Motor neuron (in vitro differentiated cells): ENCODE results near the gene AGBL3. TPM values are rescaled to one million over a fixed set of nuclear protein-coding genes. Genes with fewer than 3 reads are reported as not detected.

ENCODE experiments used
- ATAC-seq, 8 experiments: fragments of 200-7000 bp; cut with Tn5 transposase; replicated peaks in 6 of 8; 2 replicates each; pipeline ENCODE4 v1.8.0; 2021; ENCODE audit warnings: mild to moderate bottlenecking in 8 of 8, moderate library complexity in 8 of 8
- H3K27ac ChIP-seq, 2 donors: fragments of 250-450 bp; sonication (Bioruptor Pico); 2 replicates each; pipeline ENCODE4 v1.9.0; 2021; ENCODE audit warnings: antibody characterized with exemption in 2 of 2, mild to moderate bottlenecking in 2 of 2, moderate library complexity in 1 of 2
- H3K4me1 ChIP-seq, 2 donors: fragments of 250-450 bp; sonication (Bioruptor Pico); replicated peaks in 1 of 2; 2 replicates each; pipeline ENCODE4 v1.6.1; 2021; ENCODE audit warnings: antibody characterized with exemption in 2 of 2, mild to moderate bottlenecking in 2 of 2, moderate library complexity in 1 of 2
- H3K4me3 ChIP-seq, 5 donors: fragments of 250-450 bp; sonication (Bioruptor Pico); 2 replicates each; pipeline ENCODE4 v1.9.0; 2021; ENCODE audit warnings: antibody characterized with exemption in 5 of 5, mild to moderate bottlenecking in 5 of 5, moderate library complexity in 4 of 5
- WGBS, 10 experiments: fragments of 450-650 bp; shearing (Covaris generic); methylation state at CpG; one replicate each; pipeline ENCODE4 v1.0.0; 2022; 5-methylcytosine and 5-hydroxymethylcytosine counted together
- in situ Hi-C, 9 experiments: fragments of 400-800 bp; cut with MboI; loops; one replicate each; pipeline ENCODE4 v1.15.0; 2021; ENCODE audit warnings: low sequenced_read_pairs in 9 of 9, low pct_unique_long_range_greater_than_20kb in 2 of 9; ENCODE audit not compliant: unreplicated experiment in 9 of 9
- total RNA-seq, 8 experiments: library from RNA; unstranded; fragments of 300-600 nt; gene quantifications; 2 replicates each; pipeline versions ENCODE4 v1.2.3 to v1.2.4, GENCODE V29; 2022

AGBL3 gene
- total RNA-seq, 8 experiments from 2014 or later: 0.97 to 6.6 (median 2.0) TPM

DNA sequence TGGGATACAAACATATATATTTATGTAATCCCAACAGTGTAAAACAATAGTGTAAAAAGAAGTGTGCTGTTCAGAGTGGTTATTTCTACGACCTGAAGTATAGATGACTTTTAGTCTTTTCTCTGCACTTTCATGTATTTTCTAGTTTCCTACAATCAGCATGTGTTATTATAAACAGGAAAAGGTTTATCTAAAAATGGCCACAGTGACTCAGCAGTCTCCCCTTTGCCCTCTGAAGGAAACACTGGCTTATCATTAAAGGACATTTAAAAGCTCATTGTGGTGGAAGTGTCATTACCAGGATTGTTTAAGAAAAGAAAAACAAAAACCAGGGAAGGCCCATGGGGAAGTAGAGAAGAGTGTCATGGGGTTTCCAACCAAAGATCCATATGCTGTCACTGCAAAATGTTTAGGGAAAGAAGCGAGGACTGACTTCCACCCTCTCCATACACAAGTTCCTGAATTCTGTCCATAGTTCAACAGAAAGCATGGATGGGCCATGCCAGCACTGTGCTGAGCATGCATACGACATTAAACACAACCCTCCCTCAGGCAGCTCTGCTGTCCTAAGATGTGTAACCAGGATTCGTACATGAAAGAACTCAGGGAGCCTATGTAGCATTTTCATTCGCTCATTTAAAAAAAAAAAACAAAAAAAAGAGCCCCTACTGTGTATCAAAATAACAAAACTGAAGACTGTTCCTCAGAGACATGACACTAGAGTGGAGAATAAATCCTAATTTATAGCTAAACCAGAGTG lies 174.0 kb downstream of the AGBL3 start:
- in situ Hi-C loops: loop anchor here in 2 of 9 experiments (25.0 kb wide), 2 partner anchors 173 to 198 kb away; partner anchors contain the start of gene AGBL3 (in 1 of the 2)
- Histone ChIP-seq H3K27ac (no peak overlapping the region), H3K4me1 (peaks cover 0 to 6% of the 10 kb centered on the region in 2 donors), H3K4me3 (no peak overlapping the region)
- ATAC-seq: peak in 2 of 8 experiments; percentile 41 to 49
- 63 to 100% (median 84%) methylated on average over 1 to 5 of the region's 5 CpGs; no CpG with 5 or more reads in 2 of the 10 experiments for WGBS, 10 experiments

DNA sequence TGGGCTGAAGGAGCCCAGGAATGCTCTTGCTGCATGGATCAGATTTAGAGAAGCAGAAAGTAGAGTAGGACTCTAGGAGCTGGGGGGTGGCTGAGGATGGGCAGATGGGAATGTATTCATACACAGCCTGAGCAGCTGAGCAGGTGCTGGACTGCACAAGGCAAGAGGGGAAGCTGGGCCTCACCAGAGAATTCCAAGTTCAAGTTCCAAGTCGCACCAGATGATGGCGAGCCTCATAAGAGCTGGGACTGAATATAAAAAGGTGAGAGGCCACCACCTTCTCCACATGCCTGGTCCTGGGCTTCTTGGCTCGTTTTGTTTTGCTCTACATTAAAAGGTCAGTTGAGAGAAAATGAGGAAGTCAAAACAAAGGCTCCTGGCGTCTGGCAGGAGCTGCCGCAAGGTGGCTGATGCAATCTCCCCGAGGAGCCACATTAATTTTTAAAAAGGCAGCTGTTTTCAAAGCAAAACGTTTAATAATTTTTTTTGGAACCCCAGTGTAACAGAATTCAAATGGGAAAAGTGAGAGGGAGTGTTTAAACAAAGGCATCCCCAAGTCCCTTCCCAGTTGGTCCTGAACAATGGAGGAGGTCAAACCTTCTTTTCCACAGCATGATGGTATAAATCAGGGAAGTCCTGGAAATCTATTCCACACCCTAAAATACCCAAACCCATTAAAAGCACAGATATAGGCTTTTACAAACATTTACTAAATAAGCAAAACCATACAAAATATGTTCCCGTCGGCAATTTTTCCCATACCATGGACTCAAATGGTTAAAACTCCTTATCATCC lies 174.7 kb downstream of the AGBL3 start:
- peak in 5 of 8 experiments; percentile 19 to 45 (median 21) for ATAC-seq
- 38 to 100% (median 79%) methylated on average over 1 to 9 of the region's 9 CpGs for WGBS, 10 experiments
- no peak overlapping the region for H3K27ac ChIP-seq
- no peak overlapping the region for H3K4me3 ChIP-seq
- H3K4me1 ChIP-seq: peaks cover 0 to 6% of the 10 kb centered on the region in 2 donors
- in situ Hi-C loops: loop anchor here in 2 of 9 experiments (25.0 kb wide), 2 partner anchors 174 to 199 kb away; partner anchors contain the start of gene AGBL3 (in 1 of the 2)

DNA sequence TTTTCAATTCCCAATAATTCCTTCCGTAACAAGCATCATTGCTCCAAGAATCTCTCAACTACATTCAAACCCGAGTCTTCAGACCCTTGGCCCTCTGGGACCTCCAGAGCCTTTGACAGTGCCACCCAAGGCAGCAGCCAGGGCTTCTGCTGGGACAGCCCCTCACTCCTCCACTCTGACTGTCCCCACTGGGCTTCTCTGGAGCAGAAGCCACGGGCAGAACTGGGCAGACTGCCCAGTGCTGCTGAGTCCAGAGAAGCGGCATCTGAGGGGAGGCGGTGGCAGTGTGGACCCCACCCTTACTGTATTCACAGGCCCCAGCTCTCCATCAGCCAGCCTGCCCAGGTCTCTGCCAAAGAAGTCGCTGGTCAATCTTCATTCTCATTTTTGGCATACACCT lies 175.4 kb downstream of the AGBL3 start:
- H3K27ac ChIP-seq: no peak overlapping the region

DNA sequence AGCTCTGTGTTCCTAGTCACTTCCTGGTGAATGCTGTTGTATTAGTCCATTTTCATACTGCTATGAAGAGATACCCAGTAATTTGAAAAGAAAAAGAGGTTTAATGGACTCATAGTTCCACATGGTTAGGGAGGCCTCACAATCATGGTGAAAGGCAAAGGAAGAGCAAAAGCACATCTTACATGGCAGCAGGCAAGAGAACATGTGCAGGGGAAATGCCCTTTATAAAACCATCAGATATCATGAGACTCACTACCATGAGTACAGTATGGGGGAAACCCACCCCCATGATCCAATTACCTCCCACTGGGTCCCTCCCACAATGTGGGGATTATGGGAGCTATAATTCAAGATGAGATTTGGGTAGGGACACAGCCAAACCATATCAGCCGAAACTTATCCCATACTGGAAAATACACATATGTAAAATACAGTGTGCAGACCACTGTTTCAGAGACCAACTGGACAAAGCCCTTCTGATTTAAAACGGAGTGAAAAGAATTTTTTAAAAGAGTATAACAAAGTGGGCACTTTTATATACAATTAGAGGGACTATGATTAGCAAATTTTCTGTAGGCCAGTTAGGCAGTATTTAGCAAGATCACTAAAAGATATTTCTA lies 176.2 kb downstream of the AGBL3 start:
- no peak overlapping the region for H3K27ac ChIP-seq
- ATAC-seq: no peak
- WGBS, 10 experiments: 87 to 100% (median 98%) methylated on average over 1 to 2 of the region's 2 CpGs; no CpG with 5 or more reads in 4 of the 10 experiments
- in situ Hi-C loops: loop anchor here in 2 of 9 experiments (25.0 kb wide), 2 partner anchors 175 to 200 kb away; partner anchors contain the start of gene AGBL3 (in 1 of the 2)
- H3K4me3 ChIP-seq: no peak overlapping the region
- H3K4me1 ChIP-seq: peaks cover 0 to 6% of the 10 kb centered on the region in 2 donors

More for the DNA sequence above, 175.4 kb downstream of the AGBL3 start:
- no peak overlapping the region for H3K4me3 ChIP-seq
- no peak for ATAC-seq
- H3K4me1 ChIP-seq: peaks cover 0 to 6% of the 10 kb centered on the region in 2 donors
- 80 to 100% (median 98%) methylated on average over 1 to 4 of the region's 6 CpGs; no CpG with 5 or more reads in 2 of the 10 experiments for WGBS, 10 experiments
- in situ Hi-C loops: loop anchor here in 2 of 9 experiments (25.0 kb wide), 2 partner anchors 174 to 199 kb away; partner anchors contain the start of gene AGBL3 (in 1 of the 2)

GRCh38 chr7:135164357-135165061 lies 178.2 kb downstream of the AGBL3 start:
- in situ Hi-C loops: loop anchor here in 2 of 9 experiments (25.0 kb wide), 2 partner anchors 177 to 202 kb away; partner anchors contain the start of gene AGBL3 (in 1 of the 2)
- Histone ChIP-seq H3K4me3 (no peak overlapping the region), H3K27ac (no peak overlapping the region), H3K4me1 (peaks cover 4 to 14% of the 10 kb centered on the region in 2 donors)
- WGBS, 10 experiments: 80 to 100% (median 99%) methylated on average over 2 to 7 of the region's 18 CpGs; no CpG with 5 or more reads in 4 of the 10 experiments
- ATAC-seq: no peak

GRCh38 chr7:135165862-135166261 lies 179.6 kb downstream of the AGBL3 start:
- 40 to 94% (median 86%) methylated on average over 1 to 3 of the region's 4 CpGs; no CpG with 5 or more reads in 5 of the 10 experiments for WGBS, 10 experiments
- H3K4me1 ChIP-seq: peaks cover 5 to 13% of the 10 kb centered on the region in 2 donors
- in situ Hi-C loops: loop anchor here in 2 of 9 experiments (25.0 kb wide), 2 partner anchors 179 to 204 kb away; partner anchors contain the start of gene AGBL3 (in 1 of the 2)
- no peak for ATAC-seq
- H3K4me3 ChIP-seq: no peak overlapping the region
- no peak overlapping the region for H3K27ac ChIP-seq

GRCh38 chr7:135166338-135166990 lies 180.2 kb downstream of the AGBL3 start:
- Histone ChIP-seq H3K27ac (no peak overlapping the region), H3K4me3 (no peak overlapping the region), H3K4me1 (peaks cover 5 to 10% of the 10 kb centered on the region in 2 donors)
- no peak for ATAC-seq
- in situ Hi-C loops: loop anchor here in 2 of 9 experiments (25.0 kb wide), 2 partner anchors 179 to 204 kb away; partner anchors contain the start of gene AGBL3 (in 1 of the 2)
- WGBS, 10 experiments: 70 to 100% (median 97%) methylated on average over 1 to 9 of the region's 18 CpGs; no CpG with 5 or more reads in 2 of the 10 experiments

GRCh38 chr7:135167365-135167917 lies 181.1 kb downstream of the AGBL3 start:
- Histone ChIP-seq H3K4me1 (peaks cover 5 to 10% of the 10 kb centered on the region in 2 donors), H3K27ac (no peak overlapping the region), H3K4me3 (no peak overlapping the region)
- in situ Hi-C loops: loop anchor here in 2 of 9 experiments (25.0 kb wide), 2 partner anchors 180 to 205 kb away; partner anchors contain the start of gene AGBL3 (in 1 of the 2)
- ATAC-seq: no peak
- WGBS, 10 experiments: 57 to 100% (median 82%) methylated on average over 1 to 4 of the region's 12 CpGs; no CpG with 5 or more reads in 2 of the 10 experiments

GRCh38 chr7:135168001-135168400 lies 181.7 kb downstream of the AGBL3 start:
- in situ Hi-C loops: loop anchor here in 2 of 9 experiments (25.0 kb wide), 2 partner anchors 181 to 206 kb away; partner anchors contain the start of gene AGBL3 (in 1 of the 2)
- Histone ChIP-seq H3K4me1 (peaks cover 5 to 10% of the 10 kb centered on the region in 2 donors), H3K27ac (no peak overlapping the region), H3K4me3 (no peak overlapping the region)
- no peak for ATAC-seq
- 60 to 100% (median 100%) methylated on average over 1 to 4 of the region's 9 CpGs; no CpG with 5 or more reads in 6 of the 10 experiments for WGBS, 10 experiments

DNA sequence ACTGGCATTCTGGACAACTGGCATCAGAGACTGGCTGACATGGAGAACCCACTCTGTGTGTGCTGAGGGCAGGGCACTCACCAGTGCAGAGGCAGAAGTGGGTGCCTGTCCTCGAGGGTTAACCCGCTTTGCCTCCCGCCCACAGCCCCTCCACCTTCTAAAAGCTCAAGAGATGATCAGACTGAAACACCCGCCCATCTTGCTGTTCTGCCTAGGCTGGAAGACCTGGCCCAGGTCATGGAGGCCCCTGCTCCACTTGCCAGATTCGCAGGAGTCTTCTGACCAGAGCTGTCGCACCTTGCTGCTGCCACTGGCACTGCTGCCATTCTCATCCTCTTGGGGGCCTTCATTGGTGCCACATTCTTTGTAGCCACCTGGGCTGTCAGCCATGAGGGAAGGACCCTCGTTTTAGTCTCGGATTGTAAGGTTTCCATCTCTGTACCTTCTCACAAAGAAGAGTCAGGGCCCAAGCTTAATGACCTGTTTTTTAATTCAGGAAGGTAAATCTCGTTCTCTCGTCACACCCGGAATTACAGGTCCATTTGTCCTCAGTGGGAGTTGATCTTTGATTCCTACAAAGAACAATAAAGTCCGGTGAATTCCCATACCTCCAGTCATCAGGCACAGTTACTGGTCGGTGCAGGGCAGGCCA lies 182.3 kb downstream of the AGBL3 start:
- no peak for ATAC-seq
- no peak overlapping the region for H3K4me3 ChIP-seq
- no peak overlapping the region for H3K27ac ChIP-seq
- peaks cover 5 to 10% of the 10 kb centered on the region in 2 donors for H3K4me1 ChIP-seq
- WGBS, 10 experiments: 79 to 100% (median 94%) methylated on average over 2 to 6 of the region's 13 CpGs; no CpG with 5 or more reads in 1 of the 10 experiments
- in situ Hi-C loops: loop anchor here in 2 of 9 experiments (25.0 kb wide), 2 partner anchors 181 to 206 kb away; partner anchors contain the start of gene AGBL3 (in 1 of the 2)
